Stimulated activated CD4-positive, alpha-beta T cell treated with anti-CD3 and anti-CD28 coated beads, Interleukin-12 subunit alpha, Interleukin-12 subunit beta, amount 100 ng/mL, for 48 hours (primary cell): ENCODE results near the gene ZNF423.
"Not testable (repeated sequence)": the region's sequence is repeated elsewhere in the genome, so short reads cannot be mapped to it uniquely, and the experiment has no call there.

ENCODE experiments used
- DNase-seq, 3 donors: peaks; one replicate each; pipeline ENCODE4 v3.0.0-alpha.2; 2020; ENCODE audit warnings: low read depth in 2 of 3, low spot score in 1 of 3

ZNF423 gene

GRCh38 chr16:49562894-49563293 is 293.0 kb downstream of the ZNF423 start:
- DNase-seq: not testable (repeated sequence)

- no peak for DNase-seq
Observed at GRCh38 chr16:49562228-49562627, 293.7 kb downstream of the ZNF423 start.

DNA sequence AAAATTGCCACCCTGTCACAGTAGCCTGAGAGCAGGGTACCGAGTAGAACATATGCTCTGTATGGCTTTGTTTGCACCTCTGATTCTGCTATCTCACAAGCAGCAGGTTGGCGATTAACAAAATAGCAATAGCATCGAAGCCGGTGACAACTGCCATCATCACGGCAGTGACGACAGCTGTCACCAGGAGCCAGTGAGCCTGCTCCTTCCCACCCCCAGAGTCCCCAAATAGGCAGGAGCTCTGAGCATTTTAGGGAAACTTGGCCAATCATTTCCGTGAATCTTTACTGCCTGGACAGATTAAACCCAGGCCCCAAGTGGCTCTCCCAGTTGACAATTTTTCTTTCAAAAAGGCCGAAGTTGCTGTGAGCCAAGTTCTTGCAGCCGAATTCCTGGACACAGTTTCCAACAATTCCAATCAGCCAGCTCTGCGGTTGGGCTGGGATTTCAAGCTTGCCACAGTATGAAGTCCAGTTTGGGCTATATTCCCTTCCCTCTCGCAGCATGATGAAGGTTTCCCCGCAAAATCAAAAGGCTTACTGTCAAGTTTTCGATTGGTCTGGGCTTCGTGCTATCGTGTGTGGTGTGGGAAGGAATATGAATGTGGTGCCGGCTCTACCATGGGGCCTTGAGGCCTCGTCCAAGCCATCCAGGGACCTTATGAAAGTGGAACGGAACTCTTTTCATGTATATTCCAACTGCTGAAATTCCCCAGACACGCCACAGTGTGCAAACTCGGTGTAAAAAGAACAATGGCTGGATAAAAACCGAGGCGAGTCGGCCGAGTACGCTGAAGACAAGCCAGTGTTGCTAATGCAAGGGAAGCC is 295.7 kb downstream of the ZNF423 start:
- DNase-seq: no peak

DNA sequence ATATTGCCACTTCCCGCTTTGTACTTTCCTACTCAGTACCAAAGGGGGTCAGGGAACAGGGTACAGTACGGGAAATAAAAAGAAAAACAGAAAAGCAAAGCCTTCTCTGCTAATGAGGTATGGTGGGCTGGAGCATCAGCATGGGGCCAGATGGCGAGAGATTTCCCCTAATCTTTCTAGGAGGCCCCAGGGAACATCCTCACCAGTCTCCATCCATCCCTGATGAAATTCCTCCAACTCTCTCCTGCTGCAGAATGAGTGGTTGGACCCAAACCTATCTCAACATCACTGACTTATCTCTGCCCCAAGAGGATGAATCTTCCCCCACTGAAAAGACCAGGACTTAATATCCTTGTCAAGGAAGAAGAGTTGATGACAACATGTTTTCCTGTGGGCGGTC is 296.7 kb downstream of the ZNF423 start:
- no peak for DNase-seq

- DNase-seq: no peak
Observed at GRCh38 chr16:49558451-49558850, 297.5 kb downstream of the ZNF423 start.

DNA sequence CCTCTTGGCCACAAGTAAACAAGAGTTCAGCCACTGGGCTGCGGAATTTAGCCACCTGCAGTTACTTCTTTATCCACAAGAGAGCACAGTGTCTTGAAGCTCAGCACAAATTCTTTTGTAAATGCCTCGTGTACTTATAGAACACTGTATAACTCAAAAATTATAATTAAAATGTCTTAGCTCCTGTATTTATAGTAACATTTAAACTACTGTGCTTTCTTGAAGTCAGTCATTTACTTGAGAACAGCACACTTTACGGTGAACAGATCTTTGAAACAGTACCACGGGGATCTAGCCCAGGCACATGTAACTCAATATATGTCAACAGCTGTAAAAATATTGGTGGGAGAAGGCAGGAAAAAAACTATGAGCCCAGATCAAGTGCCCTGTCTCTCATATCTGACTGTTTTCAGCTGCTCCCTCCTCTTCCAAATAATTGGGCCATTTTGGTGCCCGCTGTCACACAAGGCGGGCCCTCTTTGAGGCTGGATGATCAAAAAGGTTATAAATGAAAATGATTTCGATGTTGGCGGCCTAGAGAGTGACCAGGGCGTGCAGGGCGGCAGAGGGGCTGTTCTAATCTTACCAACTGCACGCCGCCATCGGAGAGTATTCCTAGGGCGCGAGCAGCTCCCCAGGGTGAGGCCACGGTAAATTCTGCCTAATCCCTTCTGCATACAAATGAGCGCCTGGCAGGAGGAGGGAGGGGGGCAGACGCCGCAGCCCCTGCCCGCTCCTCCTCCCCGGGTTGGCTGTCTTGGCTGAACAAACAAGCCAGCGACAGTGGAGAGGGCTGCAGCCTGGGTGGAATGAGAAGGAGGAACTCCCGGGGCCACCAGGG is 299.1 kb downstream of the ZNF423 start:
- DNase-seq: no peak

- DNase-seq: no peak
Observed at GRCh38 chr16:49556249-49556605, 299.7 kb downstream of the ZNF423 start.

- no peak for DNase-seq
Observed at GRCh38 chr16:49554681-49555080, 301.2 kb downstream of the ZNF423 start.

DNA sequence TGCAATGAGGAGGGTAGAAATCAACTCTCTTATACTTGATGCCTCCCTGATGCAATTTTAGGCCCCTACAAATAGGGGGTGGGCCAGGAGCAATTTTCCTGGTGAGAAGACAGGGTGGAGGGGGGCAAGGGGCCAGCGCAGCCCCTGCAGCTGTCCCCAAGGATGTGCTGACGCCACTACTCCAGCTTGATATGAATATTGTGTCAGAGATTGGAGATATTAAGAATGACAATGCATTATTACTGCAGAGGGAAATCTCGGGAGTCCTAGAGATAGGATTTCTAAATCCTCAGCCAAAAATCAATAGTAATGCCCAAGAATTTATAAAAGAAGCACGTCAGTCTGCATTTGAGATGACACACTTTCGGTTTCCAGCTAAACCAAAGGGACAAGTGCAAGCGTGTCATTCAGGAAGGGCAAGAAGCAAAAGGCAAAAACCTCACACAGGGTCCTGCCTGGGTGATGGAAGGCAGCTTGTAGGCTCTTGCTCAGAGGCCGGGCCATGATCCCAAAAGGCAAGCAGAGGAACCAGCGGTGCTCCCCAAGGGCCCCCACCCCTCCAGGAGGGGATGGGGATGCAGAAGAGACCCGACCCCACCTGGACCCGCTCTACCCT is 303.5 kb downstream of the ZNF423 start:
- no peak for DNase-seq

- no peak for DNase-seq
Observed at GRCh38 chr16:49550666-49551065, 305.2 kb downstream of the ZNF423 start.

GRCh38 chr16:49550140-49550539 is 305.8 kb downstream of the ZNF423 start:
- no peak for DNase-seq

GRCh38 chr16:49548325-49548970 is 307.5 kb downstream of the ZNF423 start:
- no peak for DNase-seq

GRCh38 chr16:49547448-49547847 is 308.5 kb downstream of the ZNF423 start:
- DNase-seq: no peak

DNA sequence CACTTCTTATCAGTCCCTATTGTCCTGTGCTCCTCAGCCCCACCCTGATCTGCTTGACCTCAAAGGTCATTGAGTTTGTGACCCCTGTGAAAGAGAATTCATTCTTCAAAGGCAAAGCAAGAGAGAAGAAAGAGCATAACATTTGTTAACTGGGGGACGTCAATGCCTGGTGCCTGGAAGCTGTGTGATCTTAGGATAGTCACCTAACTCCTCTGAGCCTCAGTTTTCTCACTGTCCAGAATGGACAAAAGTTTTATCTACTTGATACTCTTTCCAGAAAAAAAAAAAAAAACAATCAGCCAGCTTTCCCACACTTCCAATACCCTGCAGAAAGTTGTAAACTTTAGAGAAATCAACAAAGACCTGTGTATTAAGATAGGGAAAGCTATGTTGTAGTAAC is 309.2 kb downstream of the ZNF423 start:
- DNase-seq: no peak

- DNase-seq: no peak
Observed at GRCh38 chr16:49545741-49546448, 310.0 kb downstream of the ZNF423 start.

GRCh38 chr16:49545243-49545642 is 310.7 kb downstream of the ZNF423 start:
- DNase-seq: no peak

GRCh38 chr16:49544828-49545227 is 311.1 kb downstream of the ZNF423 start:
- DNase-seq: no peak

- no peak for DNase-seq
Observed at GRCh38 chr16:49543631-49543946, 312.3 kb downstream of the ZNF423 start.

- no peak for DNase-seq
Observed at GRCh38 chr16:49542946-49543630, 312.8 kb downstream of the ZNF423 start.

DNA sequence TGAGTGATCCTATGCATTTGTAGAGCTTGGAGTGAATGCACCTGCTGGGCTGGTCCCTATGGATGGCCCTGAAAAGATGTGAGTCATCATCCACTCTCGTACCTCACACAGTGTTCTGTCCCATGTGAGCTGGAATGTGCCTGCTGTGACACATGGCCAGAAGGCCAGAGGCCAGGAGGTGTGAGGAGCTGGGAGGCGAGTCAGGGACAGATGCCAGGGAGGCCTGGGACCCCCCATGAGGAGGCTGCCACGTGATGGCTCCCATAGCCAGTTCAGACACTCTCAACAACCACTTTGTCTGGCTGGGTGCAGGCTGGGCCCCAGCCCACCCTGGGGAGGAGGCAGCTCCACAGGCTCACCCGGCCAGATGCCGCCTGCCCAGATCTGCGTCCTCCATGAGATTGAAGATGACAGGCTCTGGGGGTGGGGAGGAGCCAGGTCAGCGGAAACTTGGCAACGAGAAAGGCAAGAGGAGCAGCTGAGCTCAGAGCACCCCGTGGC is 313.5 kb downstream of the ZNF423 start:
- DNase-seq: no peak
